ENCODE measurements around the gene OR2C3. TPM values are rescaled to one million over a fixed set of nuclear protein-coding genes. Genes with fewer than 3 reads are reported as not detected.

OR2C3 gene
- total RNA-seq, 1 experiment from 2014 or later = not detected

- no peaks in the 10 kb centered on the region for H3K4me1 ChIP-seq (replicated peaks; ENCODE audit: insufficient read depth)
- intact Hi-C loops (cut with micrococcal nuclease; ENCODE audit: unreplicated experiment) = no loop called here
- no peaks in the 10 kb centered on the region for H3K79me2 ChIP-seq (ENCODE audit: low read depth)
- no peaks in the 10 kb centered on the region for H3K9me3 ChIP-seq (ENCODE audit: insufficient read depth, low read depth)
- no peak overlapping the region for H2AFZ ChIP-seq
- POLR2A ChIA-PET (ENCODE audit: unreplicated experiment) = no interaction called here
- H4K20me1 ChIP-seq (ENCODE audit: insufficient read depth) = no peaks in the 10 kb centered on the region
- BruUV-seq (replicated peaks) = no TSS peak
- no peak overlapping the region for H3K4me2 ChIP-seq
- no peak overlapping the region for H3K4me3 ChIP-seq
- no peak overlapping the region for H3K27ac ChIP-seq
- no peaks in the 10 kb centered on the region for H3K9me2 ChIP-seq (ENCODE audit: insufficient read depth)
- no peaks in the 10 kb centered on the region for H3K36me3 ChIP-seq (ENCODE audit: low read depth)
- H3F3A ChIP-seq (ENCODE audit: insufficient read depth, low read depth) = no peaks in the 10 kb centered on the region
- DNase-seq = no peak
- H3K27me3 ChIP-seq (ENCODE audit: insufficient read depth, low read depth) = no peaks in the 10 kb centered on the region
- CTCF ChIA-PET = no interaction called here
- no peak for TF ChIP-seq EZH2 (IDR thresholded peaks at IDR 0.05; ENCODE audit: low read depth)
- TF ChIP-seq CTCF (conservative IDR thresholded peaks at IDR 0.05) = no peak
Measured at GRCh38 chr1:247538561-247538960, 2.3 kb upstream of the OR2C3 start.

- Histone ChIP-seq H3K36me3 (ENCODE audit: low read depth) (no peaks in the 10 kb centered on the region), H3F3A (ENCODE audit: insufficient read depth, low read depth) (no peaks in the 10 kb centered on the region), H3K79me2 (ENCODE audit: low read depth) (no peaks in the 10 kb centered on the region), H3K9me2 (ENCODE audit: insufficient read depth) (no peaks in the 10 kb centered on the region), H3K27ac (no peak overlapping the region), H3K4me1 (replicated peaks; ENCODE audit: insufficient read depth) (no peaks in the 10 kb centered on the region), H2AFZ (no peak overlapping the region), H3K4me2 (no peak overlapping the region), H4K20me1 (ENCODE audit: insufficient read depth) (no peaks in the 10 kb centered on the region), H3K9me3 (ENCODE audit: insufficient read depth, low read depth) (no peaks in the 10 kb centered on the region), H3K27me3 (ENCODE audit: insufficient read depth, low read depth) (no peaks in the 10 kb centered on the region), H3K4me3 (no peak overlapping the region)
- no TSS peak for BruUV-seq (replicated peaks)
- DNase-seq = no peak
- POLR2A ChIA-PET (ENCODE audit: unreplicated experiment) = no interaction called here
- intact Hi-C loops (cut with micrococcal nuclease; ENCODE audit: unreplicated experiment) = no loop called here
- TF ChIP-seq EZH2 (IDR thresholded peaks at IDR 0.05; ENCODE audit: low read depth) = no peak
- CTCF ChIA-PET = no interaction called here
Measured at GRCh38 chr1:247535402-247535801, 838 bp downstream of the OR2C3 start.

GRCh38 chr1:247531937-247532336, 4.3 kb downstream of the OR2C3 start:
- CTCF ChIA-PET = no interaction called here
- Histone ChIP-seq H3K4me1 (replicated peaks; ENCODE audit: insufficient read depth) (no peaks in the 10 kb centered on the region), H3K27me3 (ENCODE audit: insufficient read depth, low read depth) (no peaks in the 10 kb centered on the region), H3F3A (ENCODE audit: insufficient read depth, low read depth) (no peaks in the 10 kb centered on the region), H3K4me2 (no peak overlapping the region), H3K4me3 (no peak overlapping the region), H2AFZ (no peak overlapping the region), H3K27ac (no peak overlapping the region), H3K36me3 (ENCODE audit: low read depth) (no peaks in the 10 kb centered on the region), H3K9me3 (ENCODE audit: insufficient read depth, low read depth) (no peaks in the 10 kb centered on the region), H4K20me1 (ENCODE audit: insufficient read depth) (no peaks in the 10 kb centered on the region), H3K9me2 (ENCODE audit: insufficient read depth) (no peaks in the 10 kb centered on the region), H3K79me2 (ENCODE audit: low read depth) (no peaks in the 10 kb centered on the region)
- TF ChIP-seq CTCF (conservative IDR thresholded peaks at IDR 0.05) (no peak), EZH2 (IDR thresholded peaks at IDR 0.05; ENCODE audit: low read depth) (no peak)
- POLR2A ChIA-PET (ENCODE audit: unreplicated experiment) = no interaction called here
- no TSS peak for BruUV-seq (replicated peaks)
- intact Hi-C loops (cut with micrococcal nuclease; ENCODE audit: unreplicated experiment) = no loop called here
- DNase-seq = no peak

- Histone ChIP-seq H3K4me2 (no peak overlapping the region), H3K27ac (no peak overlapping the region), H3K9me3 (ENCODE audit: insufficient read depth, low read depth) (no peaks in the 10 kb centered on the region), H2AFZ (no peak overlapping the region), H3K79me2 (ENCODE audit: low read depth) (no peaks in the 10 kb centered on the region), H3K27me3 (ENCODE audit: insufficient read depth, low read depth) (no peaks in the 10 kb centered on the region), H3F3A (ENCODE audit: insufficient read depth, low read depth) (no peaks in the 10 kb centered on the region), H3K36me3 (ENCODE audit: low read depth) (no peaks in the 10 kb centered on the region), H4K20me1 (ENCODE audit: insufficient read depth) (no peaks in the 10 kb centered on the region), H3K4me1 (replicated peaks; ENCODE audit: insufficient read depth) (no peaks in the 10 kb centered on the region), H3K4me3 (no peak overlapping the region), H3K9me2 (ENCODE audit: insufficient read depth) (no peaks in the 10 kb centered on the region)
- ChIA-PET CTCF (no interaction called here), POLR2A (ENCODE audit: unreplicated experiment) (no interaction called here)
- TF ChIP-seq EZH2 (IDR thresholded peaks at IDR 0.05; ENCODE audit: low read depth) = no peak
- TF ChIP-seq CTCF (conservative IDR thresholded peaks at IDR 0.05) = no peak
- DNase-seq = no peak
- intact Hi-C loops (cut with micrococcal nuclease; ENCODE audit: unreplicated experiment) = no loop called here
- no TSS peak for BruUV-seq (replicated peaks)
Measured at GRCh38 chr1:247530785-247531184, 5.5 kb downstream of the OR2C3 start.
